NT2/D1 (cell line): Measurements from ENCODE around the gene SUN2.

ENCODE experiments used
- SUZ12 ChIP-seq: IDR thresholded peaks from 2 replicates; pipeline ENCODE4 v1.6.1; 2011; ENCODE audit not compliant: insufficient read length, insufficient read depth; ENCODE audit errors: extremely low read depth
- ZNF274 ChIP-seq: IDR thresholded peaks from 2 replicates; pipeline ENCODE4 v1.6.1; 2011; ENCODE audit warnings: mild to moderate bottlenecking, low read depth, low read length

DNA sequence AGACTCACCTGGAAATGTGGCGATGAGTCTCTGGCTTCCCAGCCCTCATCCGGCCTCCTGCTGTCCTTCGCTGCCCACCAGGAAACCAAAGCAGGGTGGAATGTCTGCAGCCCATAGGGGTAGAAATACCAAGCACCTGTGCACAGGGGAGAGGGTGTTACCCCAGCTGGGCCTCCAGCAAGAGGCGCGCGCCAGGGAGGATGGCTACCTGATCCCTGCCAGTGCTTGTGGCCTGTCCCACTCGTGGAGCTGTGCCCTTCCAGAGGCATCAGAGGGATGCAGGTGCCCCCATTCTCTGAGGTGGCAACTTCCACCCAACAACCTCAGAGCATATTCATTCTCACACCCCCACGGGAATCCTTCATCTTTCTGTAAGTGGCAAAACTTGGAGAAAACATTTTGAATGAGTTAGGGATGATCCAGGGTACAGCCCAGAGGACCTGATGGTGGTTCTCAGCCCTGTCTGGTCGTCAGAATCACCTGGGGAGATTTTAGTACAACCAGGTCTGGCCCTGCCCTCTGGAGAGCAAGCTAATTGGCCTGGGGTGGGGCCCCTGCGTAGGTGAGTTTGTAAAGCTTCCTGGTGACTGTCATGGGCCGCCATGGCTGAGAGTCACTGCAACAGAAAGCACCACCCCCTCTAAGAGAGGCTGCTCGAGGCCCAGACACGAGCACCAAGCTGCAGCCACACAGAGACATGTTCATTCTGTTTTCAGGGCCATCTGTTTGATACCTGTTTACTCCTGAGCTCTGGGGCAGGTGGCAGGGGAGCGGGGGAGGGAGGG lies 9.9 kb downstream of the SUN2 start:
- no peak for TF ChIP-seq ZNF274
- TF ChIP-seq SUZ12 = no peak
